B cell (primary cell): ENCODE measurements around the gene NSF. TPM values are rescaled to one million over a fixed set of nuclear protein-coding genes. Genes with fewer than 3 reads are reported as not detected.

ENCODE experiments used
- ATAC-seq: fragments of 200-7000 bp; cut with Tn5 transposase; one replicate; pipeline ENCODE4 v1.10.0; 2021; ENCODE audit warnings: low read depth, mild to moderate bottlenecking, moderate number of reproducible peaks, moderate library complexity
- CTCF ChIA-PET: fragments of 350-600 bp; sonication (Branson Sonifier 250); formaldehyde crosslinking; loops from one replicate; lab custom pipeline; 2021; ENCODE audit warnings: antibody characterized with exemption, inconsistent platforms; lab: Charles Lee
- POLR2A ChIA-PET: fragments of 350-600 bp; sonication (Branson Sonifier 250); formaldehyde crosslinking; loops from one replicate; lab custom pipeline; 2021; ENCODE audit warnings: antibody characterized with exemption; lab: Charles Lee
- DNase-seq: peaks from one replicate; pipeline ENCODE4 v3.0.0; 2013
- H2AFZ ChIP-seq: 2 replicates; pipeline ENCODE4 v1.6.1; 2012; ENCODE audit warnings: mild to moderate bottlenecking, low read depth, low read length; ENCODE audit not compliant: insufficient read depth, poor library complexity, severe bottlenecking
- H3K27ac ChIP-seq, 2 donors: 1 replicate in 1 of 2; 2 replicates in 1 of 2; pipeline ENCODE4 v1.5.1; 2012 to 2013; ENCODE audit warnings: low read length in 2 of 2, mild to moderate bottlenecking in 2 of 2, moderate library complexity in 1 of 2
- H3K27me3 ChIP-seq, 4 experiments: fragments of 200-600 bp in 1 of 4; sonication (generic) in 1 of 4; replicated peaks in 1 of 4; 1 replicate in 2 of 4; 2 replicates in 2 of 4; pipeline versions ENCODE4 v1.6.1 to v1.7.0; 2013 to 2016; ENCODE audit warnings: low read length in 3 of 4, mild to moderate bottlenecking in 2 of 4, mixed read lengths in 1 of 4, moderate library complexity in 1 of 4; ENCODE audit not compliant: insufficient read depth in 4 of 4, control insufficient read depth in 3 of 4; ENCODE audit errors: control extremely low read depth in 1 of 4
- H3K36me3 ChIP-seq, 2 experiments: replicated peaks in 1 of 2; 1 replicate in 1 of 2; 2 replicates in 1 of 2; pipeline versions ENCODE4 v1.6.1 to v1.7.1; 2013; ENCODE audit warnings: low read length in 1 of 2; ENCODE audit not compliant: insufficient read depth in 2 of 2, control insufficient read depth in 1 of 2; ENCODE audit errors: control extremely low read depth in 1 of 2, extremely low read depth in 1 of 2
- H3K4me1 ChIP-seq, 2 donors: fragments of 200-600 bp in 1 of 2; sonication (generic) in 1 of 2; 1 replicate in 1 of 2; 2 replicates in 1 of 2; pipeline versions ENCODE4 v1.5.1 to v1.6.1; 2013 to 2017; ENCODE audit warnings: low read length in 2 of 2; ENCODE audit not compliant: control insufficient read depth in 2 of 2, insufficient read depth in 2 of 2
- H3K4me2 ChIP-seq: replicated peaks from 2 replicates; pipeline ENCODE3; 2012; ENCODE audit warnings: mild to moderate bottlenecking, low read depth, low read length; ENCODE audit not compliant: poor library complexity, severe bottlenecking
- H3K4me3 ChIP-seq, 5 experiments: fragments of 200-600 bp in 1 of 5; sonication (generic) in 1 of 5; 1 replicate in 3 of 5; 2 replicates in 2 of 5; pipeline versions ENCODE4 v1.5.1 to v1.7.0; 2011 to 2016; ENCODE audit warnings: low read length in 4 of 5, mild to moderate bottlenecking in 4 of 5, low read depth in 2 of 5, control low read depth in 1 of 5, moderate library complexity in 1 of 5; ENCODE audit not compliant: insufficient read depth in 1 of 5; ENCODE audit errors: control extremely low read depth in 1 of 5, extremely low read depth in 1 of 5
- H3K79me2 ChIP-seq: fragments of 200-600 bp; sonication (generic); one replicate; pipeline ENCODE4 v1.6.0; 2016; ENCODE audit warnings: low read length; ENCODE audit not compliant: control insufficient read depth, insufficient read depth
- H3K9ac ChIP-seq: fragments of 200-600 bp; sonication (generic); 2 replicates; pipeline ENCODE4 v1.6.1; 2017; ENCODE audit warnings: mild to moderate bottlenecking, low read length, moderate library complexity
- H3K9me3 ChIP-seq, 3 donors: one replicate each; pipeline versions ENCODE4 v1.6.1 to v1.7.1; 2013; ENCODE audit warnings: low read length in 2 of 3; ENCODE audit not compliant: control insufficient read depth in 2 of 3, insufficient read depth in 1 of 3; ENCODE audit errors: control extremely low read depth in 1 of 3
- H4K20me1 ChIP-seq: 2 replicates; pipeline ENCODE4 v1.6.0; 2012; ENCODE audit warnings: mild to moderate bottlenecking, low read length; ENCODE audit not compliant: insufficient read depth, control insufficient read depth, poor library complexity, severe bottlenecking
- H3K27ac Mint-ChIP-seq: one replicate; pipeline ENCODE4 v1.8.0; 2021; ENCODE audit warnings: mixed read lengths
- H3K27me3 Mint-ChIP-seq: one replicate; pipeline ENCODE4 v1.8.0; 2021; ENCODE audit warnings: mixed read lengths
- H3K4me1 Mint-ChIP-seq: one replicate; pipeline ENCODE4 v1.8.0; 2021; ENCODE audit warnings: mixed read lengths
- H3K4me3 Mint-ChIP-seq: one replicate; pipeline ENCODE4 v1.8.0; 2021; ENCODE audit warnings: mixed read lengths
- H3K9me3 Mint-ChIP-seq: one replicate; pipeline ENCODE4 v1.8.0; 2022; ENCODE audit warnings: mixed read lengths; ENCODE audit not compliant: insufficient read depth
- CTCF ChIP-seq: fragments of 200-600 bp; IDR thresholded peaks from one replicate; pipeline ENCODE4 v1.8.0; 2022; ENCODE audit warnings: antibody characterized with exemption, mild to moderate bottlenecking
- EZH2 ChIP-seq: IDR thresholded peaks from 2 replicates; pipeline ENCODE4 v1.6.1; 2012; ENCODE audit warnings: borderline replicate concordance, low read depth, mild to moderate bottlenecking, moderate library complexity, low read length; ENCODE audit not compliant: insufficient read depth, poor library complexity, severe bottlenecking
- WGBS: methylation state at CpG from one replicate; pipeline ENCODE4 v1.1.5; 2013; ENCODE audit warnings: missing lambda C conversion rate; ENCODE audit not compliant: insufficient coverage; 5-methylcytosine and 5-hydroxymethylcytosine counted together
- intact Hi-C: fragments of 100-400 bp; cut with micrococcal nuclease; formaldehyde crosslinking; loops from one replicate; pipeline ENCODE4 v1.10.0; 2022
- polyA plus RNA-seq: library from polyadenylated mRNA; depleted of rRNA; stranded (reverse); fragments of >200 nt; gene quantifications from 2 replicates; pipeline ENCODE4 v1.2.3, GENCODE V29; 2012
- total RNA-seq, 2 donors: library from RNA; stranded (reverse); fragments of 120-200 nt in 1 of 2; gene quantifications; 1 replicate in 1 of 2; 2 replicates in 1 of 2; pipeline versions ENCODE4 v1.2.3 to v1.2.4, GENCODE V29; 2013 to 2022

NSF gene
- total and polyA plus RNA-seq, 2 donors (not counting 1 experiment from before 2014, with no cell fraction given): 10.9 to 91.0 TPM

GRCh38 chr17:46742565-46743270 is 152.2 kb downstream of the NSF start:
- Mint-ChIP-seq H3K27ac (peak overlapping the region; percentile 38), H3K4me1 (peaks cover 23% of the 10 kb centered on the region), H3K4me3 (no peak overlapping the region), H3K9me3 (no peaks in the 10 kb centered on the region), H3K27me3 (no peaks in the 10 kb centered on the region)
- intact Hi-C loops: no loop called here
- H3K27ac ChIP-seq: no peak overlapping the region
- no peaks in the 10 kb centered on the region for H4K20me1 ChIP-seq
- H3K36me3 ChIP-seq: peaks cover 0 to 3% of the 10 kb centered on the region in 2 experiments
- no peaks in the 10 kb centered on the region for H3K79me2 ChIP-seq
- TF ChIP-seq EZH2 (no peak), CTCF (no peak)
- ATAC-seq (no peak), DNase-seq (no peak)
- 90% methylated on average over 1 of the region's 7 CpGs for WGBS
- ChIA-PET POLR2A (no interaction called here), CTCF (interaction anchor here (1.5 kb wide), 1 partner anchor 8 kb away, joined by 3 read pairs; no protein-coding TSS in a partner anchor)
- H3K9me3 ChIP-seq: no peaks in the 10 kb centered on the region
- peaks cover 14 to 16% of the 10 kb centered on the region in 2 donors for H3K4me1 ChIP-seq
- H3K4me2 ChIP-seq: no peak overlapping the region
- no peaks in the 10 kb centered on the region for H3K27me3 ChIP-seq
- H2AFZ ChIP-seq: no peak overlapping the region
- H3K9ac ChIP-seq: no peak overlapping the region
- no peak overlapping the region for H3K4me3 ChIP-seq

- Mint-ChIP-seq H3K27me3 (no peaks in the 10 kb centered on the region), H3K27ac (no peak overlapping the region), H3K4me3 (no peak overlapping the region), H3K9me3 (no peaks in the 10 kb centered on the region), H3K4me1 (peaks cover 29% of the 10 kb centered on the region)
- H3K4me3 ChIP-seq: no peak overlapping the region
- no peak overlapping the region for H2AFZ ChIP-seq
- TF ChIP-seq CTCF (no peak), EZH2 (no peak)
- ATAC-seq: no peak
- peaks cover 16 to 19% of the 10 kb centered on the region in 2 donors for H3K4me1 ChIP-seq
- POLR2A ChIA-PET: no interaction called here
- DNase-seq: no peak
- intact Hi-C loops: no loop called here
- H3K9ac ChIP-seq: no peak overlapping the region
- no peaks in the 10 kb centered on the region for H3K79me2 ChIP-seq
- H3K4me2 ChIP-seq: no peak overlapping the region
- H3K36me3 ChIP-seq: peaks cover 0 to 3% of the 10 kb centered on the region in 2 experiments
- H3K9me3 ChIP-seq: no peaks in the 10 kb centered on the region
- no peaks in the 10 kb centered on the region for H3K27me3 ChIP-seq
- no peaks in the 10 kb centered on the region for H4K20me1 ChIP-seq
- no CpG with 5 or more reads among the region's 1 CpG for WGBS
- no peak overlapping the region for H3K27ac ChIP-seq
- CTCF ChIA-PET: no interaction called here
Observed at GRCh38 chr17:46744441-46744840, 154.0 kb downstream of the NSF start.
